ENCODE measurements around the gene SDK1.
"Not testable (repeated sequence)": the region's sequence is repeated elsewhere in the genome, so short reads cannot be mapped to it uniquely, and the experiment has no call there.

The SDK1 gene

GRCh38 chr7:4255336-4255735 lies 954.3 kb downstream of the SDK1 start:
- Histone ChIP-seq H4K20me1 (ENCODE audit: insufficient read depth, low read length) (no peaks in the 10 kb centered on the region), H3K9me3 (ENCODE audit: insufficient read depth, low read length, severe bottlenecking) (no peaks in the 10 kb centered on the region), H3K4me2 (ENCODE audit: insufficient read depth, low read length) (no peak overlapping the region), H3K27ac (ENCODE audit: low read length) (no peak overlapping the region), H3K27me3 (ENCODE audit: insufficient read depth, low read length, poor library complexity) (no peaks in the 10 kb centered on the region), H3K4me1 (ENCODE audit: insufficient read depth, low read length) (no peaks in the 10 kb centered on the region), H3K4me3 (ENCODE audit: low read depth in 1 of 2, low read length in 2 of 2) (no peak overlapping the region), H3K9ac (ENCODE audit: low read depth, low read length) (no peak overlapping the region), H3K36me3 (ENCODE audit: insufficient read depth, low read length) (no peaks in the 10 kb centered on the region), H3K79me2 (ENCODE audit: insufficient read depth, low read length) (no peaks in the 10 kb centered on the region), H2AFZ (ENCODE audit: low read depth, low read length) (no peak overlapping the region)
- ATAC-seq (ENCODE audit: insufficient read depth, low read depth), result no peak
- DNase-seq, result no peak
- TF ChIP-seq EZH2 (IDR thresholded peaks at IDR 0.05; ENCODE audit: borderline replicate concordance, low read depth, low read length, severe bottlenecking), result no peak
- no peak for TF ChIP-seq CTCF (IDR thresholded peaks at IDR 0.05; ENCODE audit: borderline replicate concordance, extremely low read depth, low read length, poor library complexity, severe bottlenecking)

- no peaks in the 10 kb centered on the region for H4K20me1 ChIP-seq (ENCODE audit: insufficient read depth, low read length)
- TF ChIP-seq CTCF (IDR thresholded peaks at IDR 0.05; ENCODE audit: borderline replicate concordance, extremely low read depth, low read length, poor library complexity, severe bottlenecking), result no peak
- DNase-seq (no peak), ATAC-seq (ENCODE audit: insufficient read depth, low read depth) (no peak)
- H3K36me3 ChIP-seq (ENCODE audit: insufficient read depth, low read length), result no peaks in the 10 kb centered on the region
- no peak overlapping the region for H3K27ac ChIP-seq (ENCODE audit: low read length)
- no peaks in the 10 kb centered on the region for H3K9me3 ChIP-seq (ENCODE audit: insufficient read depth, low read length, severe bottlenecking)
- no peaks in the 10 kb centered on the region for H3K79me2 ChIP-seq (ENCODE audit: insufficient read depth, low read length)
- H3K27me3 ChIP-seq (ENCODE audit: insufficient read depth, low read length, poor library complexity), result no peaks in the 10 kb centered on the region
- H2AFZ ChIP-seq (ENCODE audit: low read depth, low read length), result no peak overlapping the region
- H3K9ac ChIP-seq (ENCODE audit: low read depth, low read length), result no peak overlapping the region
- no peak overlapping the region for H3K4me3 ChIP-seq (ENCODE audit: low read depth in 1 of 2, low read length in 2 of 2)
- no peaks in the 10 kb centered on the region for H3K4me1 ChIP-seq (ENCODE audit: insufficient read depth, low read length)
- no peak overlapping the region for H3K4me2 ChIP-seq (ENCODE audit: insufficient read depth, low read length)
Observed at GRCh38 chr7:4256286-4256685, 955.2 kb downstream of the SDK1 start.

GRCh38 chr7:4257146-4258111 lies 956.4 kb downstream of the SDK1 start:
- H3K36me3 ChIP-seq (ENCODE audit: insufficient read depth, low read length), result no peaks in the 10 kb centered on the region
- no peak overlapping the region for H3K9ac ChIP-seq (ENCODE audit: low read depth, low read length)
- H3K4me2 ChIP-seq (ENCODE audit: insufficient read depth, low read length), result no peak overlapping the region
- no peak overlapping the region for H3K4me3 ChIP-seq (ENCODE audit: low read depth in 1 of 2, low read length in 2 of 2)
- no peaks in the 10 kb centered on the region for H3K27me3 ChIP-seq (ENCODE audit: insufficient read depth, low read length, poor library complexity)
- no peak overlapping the region for H3K27ac ChIP-seq (ENCODE audit: low read length)
- ATAC-seq (ENCODE audit: insufficient read depth, low read depth) (no peak), DNase-seq (no peak)
- no peak overlapping the region for H2AFZ ChIP-seq (ENCODE audit: low read depth, low read length)
- H3K79me2 ChIP-seq (ENCODE audit: insufficient read depth, low read length), result no peaks in the 10 kb centered on the region
- no peak for TF ChIP-seq EZH2 (IDR thresholded peaks at IDR 0.05; ENCODE audit: borderline replicate concordance, low read depth, low read length, severe bottlenecking)
- TF ChIP-seq CTCF (IDR thresholded peaks at IDR 0.05; ENCODE audit: borderline replicate concordance, extremely low read depth, low read length, poor library complexity, severe bottlenecking), result no peak
- H4K20me1 ChIP-seq (ENCODE audit: insufficient read depth, low read length), result no peaks in the 10 kb centered on the region
- H3K9me3 ChIP-seq (ENCODE audit: insufficient read depth, low read length, severe bottlenecking), result no peaks in the 10 kb centered on the region
- no peaks in the 10 kb centered on the region for H3K4me1 ChIP-seq (ENCODE audit: insufficient read depth, low read length)

- H3K4me1 ChIP-seq (ENCODE audit: insufficient read depth, low read length); H3K4me2 ChIP-seq (ENCODE audit: insufficient read depth, low read length); H2AFZ ChIP-seq (ENCODE audit: low read depth, low read length); H3K9ac ChIP-seq (ENCODE audit: low read depth, low read length); ATAC-seq (ENCODE audit: insufficient read depth, low read depth); H3K27ac ChIP-seq (ENCODE audit: low read length); H3K36me3 ChIP-seq (ENCODE audit: insufficient read depth, low read length); H3K27me3 ChIP-seq (ENCODE audit: insufficient read depth, low read length, poor library complexity); H3K79me2 ChIP-seq (ENCODE audit: insufficient read depth, low read length); H4K20me1 ChIP-seq (ENCODE audit: insufficient read depth, low read length); H3K4me3 ChIP-seq (ENCODE audit: low read depth in 1 of 2, low read length in 2 of 2); H3K9me3 ChIP-seq (ENCODE audit: insufficient read depth, low read length, severe bottlenecking); DNase-seq: not testable (repeated sequence)
Observed at GRCh38 chr7:4260116-4260515, 959.1 kb downstream of the SDK1 start.
